WTC11 (cell line): ENCODE data around the gene NDUFAF2. TPM values are rescaled to one million over a fixed set of nuclear protein-coding genes. Genes with fewer than 3 reads are reported as not detected.

Experiments
- ATAC-seq: fragments of 200-7000 bp; cut with Tn5 transposase; 2 replicates; pipeline ENCODE4 v1.10.0; 2021; ENCODE audit warnings: mild to moderate bottlenecking, moderate library complexity
- CTCF ChIA-PET: fragments of 300-600 bp; sonication (Branson Sonifier 250); formaldehyde crosslinking; loops from one replicate; lab custom pipeline; 2021; ENCODE audit warnings: antibody characterized with exemption; lab: Charles Lee
- POLR2A ChIA-PET: fragments of 350-600 bp; sonication (Branson Sonifier 250); formaldehyde crosslinking; loops from one replicate; lab custom pipeline; 2021; ENCODE audit warnings: antibody characterized with exemption; lab: Charles Lee
- DNase-seq: peaks from one replicate; pipeline ENCODE4 v3.0.0; 2021; ENCODE audit warnings: low spot score
- H3K27ac Mint-ChIP-seq: 2 replicates; pipeline ENCODE4 v1.8.0; 2021; ENCODE audit warnings: mixed read lengths
- H3K27me3 Mint-ChIP-seq: 2 replicates; pipeline ENCODE4 v1.8.0; 2021; ENCODE audit warnings: low read depth, mild to moderate bottlenecking, moderate library complexity, mixed read lengths
- H3K36me3 Mint-ChIP-seq: 2 replicates; pipeline ENCODE4 v1.8.0; 2021; ENCODE audit warnings: mixed read lengths
- H3K4me1 Mint-ChIP-seq: 2 replicates; pipeline ENCODE4 v1.8.0; 2022; ENCODE audit warnings: mixed read lengths
- H3K4me3 Mint-ChIP-seq: 2 replicates; pipeline ENCODE4 v1.8.0; 2021; ENCODE audit warnings: mild to moderate bottlenecking, moderate library complexity, mixed read lengths
- H3K9me3 Mint-ChIP-seq: 2 replicates; pipeline ENCODE4 v1.8.0; 2021; ENCODE audit warnings: mixed read lengths
- CTCF ChIP-seq: fragments of 200-600 bp; IDR thresholded peaks from 2 replicates; pipeline ENCODE4 v1.8.0; 2022; ENCODE audit warnings: antibody characterized with exemption
- E2F1 ChIP-seq: sonication (generic); formaldehyde crosslinking; IDR thresholded peaks from 2 replicates; pipeline ENCODE4 v1.8.0; 2022; ENCODE audit warnings: mild to moderate bottlenecking, missing genetic modification reagents
- ESRRA ChIP-seq: sonication (generic); formaldehyde crosslinking; IDR thresholded peaks from 2 replicates; pipeline ENCODE4 v1.8.1; 2022; ENCODE audit warnings: mild to moderate bottlenecking, missing genetic modification reagents, borderline replicate concordance
- ETV6 ChIP-seq: sonication (generic); formaldehyde crosslinking; IDR thresholded peaks from 2 replicates; pipeline ENCODE4 v1.8.1; 2022; ENCODE audit warnings: mild to moderate bottlenecking, missing genetic modification reagents
- NR1H2 ChIP-seq: sonication (generic); formaldehyde crosslinking; IDR thresholded peaks from 2 replicates; pipeline ENCODE4 v1.9.0; 2021; ENCODE audit warnings: mild to moderate bottlenecking, moderate library complexity, missing genetic modification reagents
- OVOL2 ChIP-seq: fragments of 250-450 bp; sonication (Bioruptor Pico); IDR thresholded peaks from 2 replicates; pipeline ENCODE4 v1.9.0; 2021; ENCODE audit warnings: mild to moderate bottlenecking, borderline replicate concordance
- ZNF121 ChIP-seq: sonication (generic); formaldehyde crosslinking; IDR thresholded peaks from 2 replicates; pipeline ENCODE4 v1.8.0; 2023; ENCODE audit warnings: missing genetic modification reagents
- ZNF138 ChIP-seq: sonication (generic); formaldehyde crosslinking; conservative IDR thresholded peaks from 2 replicates; pipeline ENCODE4 v1.8.1; 2022; ENCODE audit warnings: mild to moderate bottlenecking, moderate library complexity, missing genetic modification reagents
- ZNF219 ChIP-seq: sonication (generic); formaldehyde crosslinking; IDR thresholded peaks from 2 replicates; pipeline ENCODE4 v1.8.0; 2023; ENCODE audit warnings: missing genetic modification reagents, mild to moderate bottlenecking, borderline replicate concordance
- ZNF281 ChIP-seq: sonication (generic); formaldehyde crosslinking; IDR thresholded peaks from 2 replicates; pipeline ENCODE4 v1.8.0; 2023; ENCODE audit warnings: mild to moderate bottlenecking, missing genetic modification reagents
- total RNA-seq: library from RNA; stranded (reverse); gene quantifications from 3 replicates; pipeline ENCODE4 v1.2.3, GENCODE V29; 2021
- TF ChIP-seq, protein P1 (sequence below): sonication (generic); formaldehyde crosslinking; IDR thresholded peaks from 2 replicates; pipeline ENCODE4 v1.8.1; 2023; ENCODE audit warnings: mild to moderate bottlenecking, missing genetic modification reagents, borderline replicate concordance
- TF ChIP-seq, protein P2 (sequence below): sonication (generic); formaldehyde crosslinking; IDR thresholded peaks from 2 replicates; pipeline ENCODE4 v1.8.0; 2023; ENCODE audit warnings: missing genetic modification reagents, mild to moderate bottlenecking, borderline replicate concordance

NDUFAF2 gene
- total RNA-seq, 1 experiment from 2014 or later: 42.0 TPM

DNA sequence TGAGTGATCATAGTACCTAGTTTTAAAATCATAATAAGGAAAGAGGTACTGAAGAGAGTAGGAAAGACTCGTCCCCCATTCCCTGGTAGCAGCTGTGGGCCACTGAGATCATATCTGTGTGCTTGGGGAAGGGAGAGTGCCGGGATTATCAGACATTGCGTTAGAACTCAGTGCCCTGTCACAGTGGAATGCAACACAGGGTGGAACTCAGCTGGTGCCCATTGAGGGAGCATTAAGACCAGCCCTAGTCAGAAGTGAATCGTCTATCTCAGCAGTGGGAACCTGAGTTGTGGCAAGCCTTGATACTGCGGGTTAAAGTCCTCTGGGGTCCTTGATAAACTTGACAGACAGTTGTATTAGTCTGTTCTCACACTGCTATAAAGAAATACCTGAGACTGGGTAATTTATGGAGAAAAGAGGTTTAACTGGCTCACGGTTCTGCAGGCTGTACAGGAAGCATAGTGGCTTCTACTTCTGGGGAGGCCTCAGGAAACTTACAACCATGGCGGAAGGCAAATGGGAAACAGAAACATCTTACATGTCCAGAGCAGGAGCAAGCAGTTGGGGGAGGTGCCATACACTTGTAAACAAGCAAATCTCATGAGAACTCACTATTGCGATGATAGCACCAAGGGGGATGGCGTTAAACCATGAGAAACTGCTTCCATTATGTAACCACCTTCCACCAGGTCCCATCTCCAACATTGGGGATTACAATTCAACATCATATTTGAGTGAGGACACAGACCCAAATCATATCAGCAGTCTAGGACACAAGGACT lies 33.1 kb downstream of the NDUFAF2 start (continued):
- TF ChIP-seq, protein P1, sequence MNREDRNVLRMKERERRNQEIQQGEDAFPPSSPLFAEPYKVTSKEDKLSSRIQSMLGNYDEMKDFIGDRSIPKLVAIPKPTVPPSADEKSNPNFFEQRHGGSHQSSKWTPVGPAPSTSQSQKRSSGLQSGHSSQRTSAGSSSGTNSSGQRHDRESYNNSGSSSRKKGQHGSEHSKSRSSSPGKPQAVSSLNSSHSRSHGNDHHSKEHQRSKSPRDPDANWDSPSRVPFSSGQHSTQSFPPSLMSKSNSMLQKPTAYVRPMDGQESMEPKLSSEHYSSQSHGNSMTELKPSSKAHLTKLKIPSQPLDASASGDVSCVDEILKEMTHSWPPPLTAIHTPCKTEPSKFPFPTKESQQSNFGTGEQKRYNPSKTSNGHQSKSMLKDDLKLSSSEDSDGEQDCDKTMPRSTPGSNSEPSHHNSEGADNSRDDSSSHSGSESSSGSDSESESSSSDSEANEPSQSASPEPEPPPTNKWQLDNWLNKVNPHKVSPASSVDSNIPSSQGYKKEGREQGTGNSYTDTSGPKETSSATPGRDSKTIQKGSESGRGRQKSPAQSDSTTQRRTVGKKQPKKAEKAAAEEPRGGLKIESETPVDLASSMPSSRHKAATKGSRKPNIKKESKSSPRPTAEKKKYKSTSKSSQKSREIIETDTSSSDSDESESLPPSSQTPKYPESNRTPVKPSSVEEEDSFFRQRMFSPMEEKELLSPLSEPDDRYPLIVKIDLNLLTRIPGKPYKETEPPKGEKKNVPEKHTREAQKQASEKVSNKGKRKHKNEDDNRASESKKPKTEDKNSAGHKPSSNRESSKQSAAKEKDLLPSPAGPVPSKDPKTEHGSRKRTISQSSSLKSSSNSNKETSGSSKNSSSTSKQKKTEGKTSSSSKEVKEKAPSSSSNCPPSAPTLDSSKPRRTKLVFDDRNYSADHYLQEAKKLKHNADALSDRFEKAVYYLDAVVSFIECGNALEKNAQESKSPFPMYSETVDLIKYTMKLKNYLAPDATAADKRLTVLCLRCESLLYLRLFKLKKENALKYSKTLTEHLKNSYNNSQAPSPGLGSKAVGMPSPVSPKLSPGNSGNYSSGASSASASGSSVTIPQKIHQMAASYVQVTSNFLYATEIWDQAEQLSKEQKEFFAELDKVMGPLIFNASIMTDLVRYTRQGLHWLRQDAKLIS (CRISPR knock-in tag): no peak
- no peak for TF ChIP-seq OVOL2 (CRISPR knock-in tag)

- POLR2A ChIA-PET: no interaction called here
- H3K36me3 Mint-ChIP-seq: peaks cover 12% of the 10 kb centered on the region
- no peak for DNase-seq
- H3K27ac Mint-ChIP-seq: no peak overlapping the region
- CTCF ChIA-PET: no interaction called here
- no peak for TF ChIP-seq CTCF
- TF ChIP-seq ZNF138 (CRISPR knock-in tag): no peak
- no peak for TF ChIP-seq ZNF281 (CRISPR knock-in tag)
- no peak for TF ChIP-seq E2F1 (CRISPR knock-in tag)
- TF ChIP-seq ZNF121 (CRISPR knock-in tag): no peak
- no peak for TF ChIP-seq NR1H2 (CRISPR knock-in tag)
- no peak for TF ChIP-seq ESRRA (CRISPR knock-in tag)
- TF ChIP-seq, protein P2, sequence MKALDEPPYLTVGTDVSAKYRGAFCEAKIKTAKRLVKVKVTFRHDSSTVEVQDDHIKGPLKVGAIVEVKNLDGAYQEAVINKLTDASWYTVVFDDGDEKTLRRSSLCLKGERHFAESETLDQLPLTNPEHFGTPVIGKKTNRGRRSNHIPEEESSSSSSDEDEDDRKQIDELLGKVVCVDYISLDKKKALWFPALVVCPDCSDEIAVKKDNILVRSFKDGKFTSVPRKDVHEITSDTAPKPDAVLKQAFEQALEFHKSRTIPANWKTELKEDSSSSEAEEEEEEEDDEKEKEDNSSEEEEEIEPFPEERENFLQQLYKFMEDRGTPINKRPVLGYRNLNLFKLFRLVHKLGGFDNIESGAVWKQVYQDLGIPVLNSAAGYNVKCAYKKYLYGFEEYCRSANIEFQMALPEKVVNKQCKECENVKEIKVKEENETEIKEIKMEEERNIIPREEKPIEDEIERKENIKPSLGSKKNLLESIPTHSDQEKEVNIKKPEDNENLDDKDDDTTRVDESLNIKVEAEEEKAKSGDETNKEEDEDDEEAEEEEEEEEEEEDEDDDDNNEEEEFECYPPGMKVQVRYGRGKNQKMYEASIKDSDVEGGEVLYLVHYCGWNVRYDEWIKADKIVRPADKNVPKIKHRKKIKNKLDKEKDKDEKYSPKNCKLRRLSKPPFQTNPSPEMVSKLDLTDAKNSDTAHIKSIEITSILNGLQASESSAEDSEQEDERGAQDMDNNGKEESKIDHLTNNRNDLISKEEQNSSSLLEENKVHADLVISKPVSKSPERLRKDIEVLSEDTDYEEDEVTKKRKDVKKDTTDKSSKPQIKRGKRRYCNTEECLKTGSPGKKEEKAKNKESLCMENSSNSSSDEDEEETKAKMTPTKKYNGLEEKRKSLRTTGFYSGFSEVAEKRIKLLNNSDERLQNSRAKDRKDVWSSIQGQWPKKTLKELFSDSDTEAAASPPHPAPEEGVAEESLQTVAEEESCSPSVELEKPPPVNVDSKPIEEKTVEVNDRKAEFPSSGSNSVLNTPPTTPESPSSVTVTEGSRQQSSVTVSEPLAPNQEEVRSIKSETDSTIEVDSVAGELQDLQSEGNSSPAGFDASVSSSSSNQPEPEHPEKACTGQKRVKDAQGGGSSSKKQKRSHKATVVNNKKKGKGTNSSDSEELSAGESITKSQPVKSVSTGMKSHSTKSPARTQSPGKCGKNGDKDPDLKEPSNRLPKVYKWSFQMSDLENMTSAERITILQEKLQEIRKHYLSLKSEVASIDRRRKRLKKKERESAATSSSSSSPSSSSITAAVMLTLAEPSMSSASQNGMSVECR (CRISPR knock-in tag): no peak
- no peak for TF ChIP-seq ZNF219 (CRISPR knock-in tag)
- TF ChIP-seq ETV6: no peak
- TF ChIP-seq, protein P1 (CRISPR knock-in tag): no peak
- no peak overlapping the region for H3K4me3 Mint-ChIP-seq
- peaks cover 23% of the 10 kb centered on the region for H3K9me3 Mint-ChIP-seq
- no peaks in the 10 kb centered on the region for H3K27me3 Mint-ChIP-seq
- ATAC-seq: no peak
- no peaks in the 10 kb centered on the region for H3K4me1 Mint-ChIP-seq
Measured at GRCh38 chr5:60978968-60979367, 34.0 kb downstream of the NDUFAF2 start.
